SK-N-SH treated with all-trans-retinoic acid at 6 μM for 48 hours (cell line): ENCODE results near the gene PRC1.
"Not testable (repeated sequence)": the region's sequence is repeated elsewhere in the genome, so short reads cannot be mapped to it uniquely, and the experiment has no call there.

Experiments
- ATAC-seq: fragments of 200-7000 bp; cut with Tn5 transposase; 3 replicates; pipeline ENCODE4 v1.9.1; 2020; ENCODE audit warnings: mild to moderate bottlenecking, moderate library complexity
- BACH2 ChIP-seq: fragments of 250-450 bp; sonication (Bioruptor Pico); IDR thresholded peaks from 2 replicates; pipeline ENCODE4 v1.9.0; 2021; ENCODE audit warnings: mild to moderate bottlenecking, borderline replicate concordance
- CREB5 ChIP-seq: fragments of 250-450 bp; sonication (Bioruptor Pico); IDR thresholded peaks from 2 replicates; pipeline ENCODE4 v1.5.1; 2020; ENCODE audit warnings: low read depth, mild to moderate bottlenecking, moderate library complexity
- CSDC2 ChIP-seq: fragments of 250-450 bp; sonication (Bioruptor Pico); IDR thresholded peaks from 2 replicates; pipeline ENCODE4 v1.5.0; 2020; ENCODE audit warnings: mild to moderate bottlenecking, moderate library complexity
- CSRNP3 ChIP-seq: fragments of 250-450 bp; sonication (Bioruptor Pico); IDR thresholded peaks from 2 replicates; pipeline ENCODE4 v1.5.1; 2021; ENCODE audit warnings: mild to moderate bottlenecking, moderate library complexity
- ESRRG ChIP-seq: fragments of 250-450 bp; sonication (Bioruptor Pico); IDR thresholded peaks from 2 replicates; pipeline ENCODE4 v1.6.1; 2021; ENCODE audit warnings: mild to moderate bottlenecking
- GLIS3 ChIP-seq: fragments of 250-450 bp; sonication (Bioruptor Pico); IDR thresholded peaks from 2 replicates; pipeline ENCODE4 v1.5.0; 2020; ENCODE audit warnings: mild to moderate bottlenecking, moderate library complexity
- ISL1 ChIP-seq: fragments of 250-450 bp; sonication (Bioruptor Pico); IDR thresholded peaks from 2 replicates; pipeline ENCODE4 v2.1.2; 2022; ENCODE audit warnings: mild to moderate bottlenecking, moderate library complexity
- OSR1 ChIP-seq: fragments of 250-450 bp; sonication (Bioruptor Pico); IDR thresholded peaks from 2 replicates; pipeline ENCODE4 v1.8.0; 2022; ENCODE audit warnings: moderate library complexity, mild to moderate bottlenecking, inconsistent platforms
- POU6F1 ChIP-seq: fragments of 250-450 bp; sonication (Bioruptor Pico); IDR thresholded peaks from 2 replicates; pipeline ENCODE4 v1.8.0; 2021; ENCODE audit warnings: low read depth, mild to moderate bottlenecking, moderate library complexity, borderline replicate concordance
- PPARA ChIP-seq: fragments of 250-450 bp; sonication (Bioruptor Pico); IDR thresholded peaks from 2 replicates; pipeline ENCODE4 v1.5.0; 2020; ENCODE audit warnings: mild to moderate bottlenecking, borderline replicate concordance
- RARB ChIP-seq: fragments of 250-450 bp; sonication (Bioruptor Pico); IDR thresholded peaks from 2 replicates; pipeline ENCODE4 v1.8.0; 2021; ENCODE audit warnings: mild to moderate bottlenecking, moderate library complexity
- SNAI2 ChIP-seq: fragments of 250-450 bp; sonication (Bioruptor Pico); IDR thresholded peaks from 2 replicates; pipeline ENCODE4 v1.5.0; 2020; ENCODE audit warnings: mild to moderate bottlenecking, moderate library complexity
- TCF4 ChIP-seq: fragments of 250-450 bp; sonication (Bioruptor Pico); IDR thresholded peaks from 2 replicates; pipeline ENCODE4 v1.8.0; 2021; ENCODE audit warnings: mild to moderate bottlenecking, moderate library complexity, borderline replicate concordance
- TOX ChIP-seq: fragments of 250-450 bp; sonication (Bioruptor Pico); IDR thresholded peaks from 2 replicates; pipeline ENCODE4 v1.8.0; 2021; ENCODE audit warnings: mild to moderate bottlenecking, moderate library complexity, borderline replicate concordance
- TSHZ2 ChIP-seq: fragments of 250-450 bp; sonication (Bioruptor Pico); IDR thresholded peaks from 2 replicates; pipeline ENCODE4 v1.5.0; 2020; ENCODE audit warnings: mild to moderate bottlenecking, moderate library complexity
- ZC3H10 ChIP-seq: fragments of 250-450 bp; sonication (Bioruptor Pico); IDR thresholded peaks from 2 replicates; pipeline ENCODE4 v1.5.1; 2021; ENCODE audit warnings: mild to moderate bottlenecking, moderate library complexity
- ZFP3 ChIP-seq: fragments of 250-450 bp; sonication (Bioruptor Pico); IDR thresholded peaks from 2 replicates; pipeline ENCODE4 v1.5.0; 2020; ENCODE audit warnings: mild to moderate bottlenecking, moderate library complexity
- ZFP30 ChIP-seq: fragments of 450-650 bp; formaldehyde crosslinking; IDR thresholded peaks from 2 replicates; pipeline ENCODE4 v1.5.0; 2022; ENCODE audit warnings: mild to moderate bottlenecking, moderate library complexity
- ZNF8 ChIP-seq: fragments of 450-650 bp; formaldehyde crosslinking; IDR thresholded peaks from 2 replicates; pipeline ENCODE4 v1.5.0; 2020; ENCODE audit warnings: mild to moderate bottlenecking, moderate library complexity

Gene PRC1

GRCh38 chr15:90930861-90931574 lies 63.3 kb downstream of the PRC1 start:
- no peak for ATAC-seq
- TF ChIP-seq ZC3H10 (CRISPR knock-in tag) (no peak), TSHZ2 (CRISPR knock-in tag) (no peak), TCF4 (CRISPR knock-in tag) (no peak), ISL1 (no peak), POU6F1 (CRISPR knock-in tag) (no peak), CSDC2 (no peak), RARB (CRISPR knock-in tag) (no peak), ESRRG (CRISPR knock-in tag) (no peak), GLIS3 (CRISPR knock-in tag) (no peak), PPARA (CRISPR knock-in tag) (no peak), CSRNP3 (no peak), CREB5 (CRISPR knock-in tag) (no peak), OSR1 (CRISPR knock-in tag) (no peak), ZFP30 (no peak)

- TF ChIP-seq ZFP30, result no peak
- TF ChIP-seq ISL1, result no peak
- TF ChIP-seq, all 23 proteins: peak for 0
- ATAC-seq, result no peak
Measured at GRCh38 chr15:90929246-90930019, 64.9 kb downstream of the PRC1 start.

- ATAC-seq, result not testable (repeated sequence)
Measured at GRCh38 chr15:90928106-90928505, 66.2 kb downstream of the PRC1 start.

- ATAC-seq, result not testable (repeated sequence)
Measured at GRCh38 chr15:90926766-90927165, 67.6 kb downstream of the PRC1 start.

- no peak for ATAC-seq
- TF ChIP-seq TSHZ2 (CRISPR knock-in tag) (no peak), ZC3H10 (CRISPR knock-in tag) (no peak), OSR1 (CRISPR knock-in tag) (no peak), RARB (CRISPR knock-in tag) (no peak), ZNF8 (no peak), TOX (no peak), ISL1 (no peak), PPARA (CRISPR knock-in tag) (no peak), ZFP30 (no peak), CSRNP3 (no peak), SNAI2 (no peak), BACH2 (CRISPR knock-in tag) (no peak), ZFP3 (no peak), ESRRG (CRISPR knock-in tag) (no peak), CSDC2 (no peak), CREB5 (CRISPR knock-in tag) (no peak), TCF4 (CRISPR knock-in tag) (no peak)
Measured at GRCh38 chr15:90924375-90924774, 70.0 kb downstream of the PRC1 start.
